GM10847 (cell line): ENCODE measurements around the gene CD3D.

Source experiments
- POLR2A ChIP-seq: IDR thresholded peaks from 2 replicates; pipeline ENCODE4 v1.6.1; 2011; ENCODE audit not compliant: insufficient read length; ENCODE audit errors: extremely low read depth

The CD3D gene

GRCh38 chr11:118313242-118313641, 29.3 kb downstream of the CD3D start:
- TF ChIP-seq POLR2A, result no peak

DNA sequence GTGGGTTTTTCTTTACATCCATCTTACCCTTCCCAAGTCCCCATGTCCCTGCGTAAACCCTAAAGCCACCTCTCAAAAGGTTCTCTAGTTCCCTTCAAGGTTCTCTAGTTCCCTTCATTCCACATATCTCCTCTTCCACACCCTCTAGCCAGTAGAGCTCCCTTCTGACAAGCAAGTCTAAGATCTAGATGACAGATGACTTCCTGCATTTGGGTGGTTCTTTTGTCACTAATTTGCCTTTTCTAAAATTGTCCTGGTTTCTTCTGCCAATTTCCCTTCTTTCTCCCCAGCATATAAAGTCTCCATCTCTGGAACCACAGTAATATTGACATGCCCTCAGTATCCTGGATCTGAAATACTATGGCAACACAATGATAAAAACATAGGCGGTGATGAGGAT, 30.2 kb downstream of the CD3D start:
- no peak for TF ChIP-seq POLR2A

GRCh38 chr11:118311518-118311917, 31.0 kb downstream of the CD3D start:
- no peak for TF ChIP-seq POLR2A

GRCh38 chr11:118310781-118311485, 31.6 kb downstream of the CD3D start:
- TF ChIP-seq POLR2A, result no peak

DNA sequence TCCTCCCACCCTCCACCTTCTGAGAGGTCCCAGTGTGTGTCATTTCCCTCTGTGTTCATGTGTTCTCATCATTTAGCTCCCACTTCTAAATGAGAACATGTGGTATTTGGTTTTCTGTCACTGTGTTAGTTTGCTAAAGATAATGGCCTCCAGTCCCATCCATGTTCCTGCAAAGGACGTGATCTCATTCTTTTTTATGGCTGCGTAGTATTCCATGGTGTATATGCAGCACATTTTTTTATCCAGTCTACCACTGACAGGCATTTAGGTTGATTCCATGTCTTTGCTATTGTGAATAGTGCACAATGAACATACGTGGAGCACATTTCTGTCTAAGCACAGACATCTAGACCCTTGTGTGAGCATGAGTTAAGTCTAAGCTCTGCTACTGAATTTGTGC, 32.2 kb downstream of the CD3D start:
- no peak for TF ChIP-seq POLR2A

- no peak for TF ChIP-seq POLR2A
Observed at GRCh38 chr11:118306556-118306955, 35.9 kb downstream of the CD3D start.

DNA sequence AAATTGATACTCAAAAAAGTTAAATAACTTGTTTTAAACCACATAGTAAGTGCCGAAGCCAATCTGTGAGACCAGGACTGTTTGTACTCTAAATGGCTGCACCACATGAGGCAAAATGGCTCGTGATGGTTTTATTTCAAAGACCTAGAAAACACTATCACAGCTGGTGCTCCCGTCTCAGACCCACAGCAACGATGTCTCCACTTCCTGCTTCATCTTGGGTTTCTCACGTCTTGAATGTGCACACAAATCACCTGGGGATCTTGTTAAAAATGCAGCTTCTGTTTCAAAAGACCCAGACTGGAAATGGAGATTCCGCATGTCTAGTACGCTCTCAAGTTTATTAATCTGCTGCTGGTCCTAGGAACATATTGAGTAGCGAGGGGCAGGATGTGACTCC, 36.8 kb downstream of the CD3D start:
- no peak for TF ChIP-seq POLR2A

- TF ChIP-seq POLR2A, result no peak
Observed at GRCh38 chr11:118304568-118305248, 37.8 kb downstream of the CD3D start, which contains the start of gene CD3E. Gene CD3E, plus strand, starts transcription at chr11:118304730. Its CDS starts 223 bp downstream, at chr11:118304953.

DNA sequence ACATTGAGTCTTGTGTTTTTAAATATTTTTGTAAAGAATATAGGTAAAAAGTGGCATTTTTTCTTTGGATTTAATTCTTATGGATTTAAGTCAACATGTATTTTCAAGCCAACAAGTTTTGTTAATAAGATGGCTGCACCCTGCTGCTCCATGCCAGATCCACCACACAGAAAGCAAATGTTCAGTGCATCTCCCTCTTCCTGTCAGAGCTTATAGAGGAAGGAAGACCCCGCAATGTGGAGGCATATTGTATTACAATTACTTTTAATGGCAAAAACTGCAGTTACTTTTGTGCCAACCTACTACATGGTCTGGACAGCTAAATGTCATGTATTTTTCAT, 38.3 kb downstream of the CD3D start:
- TF ChIP-seq POLR2A, result no peak

DNA sequence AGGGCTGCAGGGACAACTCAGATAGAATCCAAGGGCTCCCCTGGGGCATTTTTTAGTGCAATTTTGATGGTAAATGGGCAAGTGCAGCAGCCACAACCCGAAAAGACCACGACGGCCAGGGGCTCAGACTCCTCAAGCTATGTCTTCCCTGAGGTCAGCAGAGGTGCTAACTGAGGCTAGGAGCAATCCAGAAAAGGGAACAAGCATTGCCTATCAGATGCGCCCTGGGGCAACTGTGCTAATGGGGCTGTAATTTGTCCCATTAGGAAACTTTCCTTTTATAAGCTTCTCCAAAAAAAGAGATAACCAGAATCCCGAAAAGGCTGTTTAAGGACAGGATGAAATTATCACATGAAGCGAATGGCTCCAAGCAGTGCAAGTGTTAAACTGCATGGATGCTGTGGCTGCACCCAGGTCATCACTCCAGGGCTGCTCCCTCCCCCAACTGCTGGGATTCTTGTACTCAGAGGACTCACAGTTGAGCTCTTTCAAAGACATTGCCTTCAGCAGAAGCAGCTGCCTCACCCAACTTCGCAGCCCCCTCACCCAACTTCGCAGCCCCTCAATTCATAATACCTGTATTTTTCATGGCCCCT, 40.8 kb downstream of the CD3D start:
- no peak for TF ChIP-seq POLR2A

- no peak for TF ChIP-seq POLR2A
Observed at GRCh38 chr11:118295815-118296454, 46.6 kb downstream of the CD3D start.

- TF ChIP-seq POLR2A, result no peak
Observed at GRCh38 chr11:118295199-118295598, 47.3 kb downstream of the CD3D start.

DNA sequence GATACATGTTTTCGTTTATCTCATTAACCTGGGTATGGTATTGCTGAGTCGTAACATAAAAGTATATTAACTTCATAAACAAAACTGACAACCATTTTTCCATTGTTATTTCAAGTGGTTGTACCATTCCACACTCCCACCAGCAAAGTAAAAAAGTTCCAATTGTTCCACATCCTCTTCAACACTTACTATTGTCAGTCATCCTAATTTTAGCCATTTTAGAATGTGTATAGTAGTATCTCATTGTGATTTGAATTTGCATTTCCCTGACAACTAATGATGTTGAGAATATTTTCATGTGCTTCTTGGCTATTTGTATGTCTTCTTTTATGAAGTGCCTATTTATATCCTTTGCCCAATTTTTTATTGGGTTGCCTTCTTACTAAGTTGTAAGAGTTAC, 48.5 kb downstream of the CD3D start:
- no peak for TF ChIP-seq POLR2A

DNA sequence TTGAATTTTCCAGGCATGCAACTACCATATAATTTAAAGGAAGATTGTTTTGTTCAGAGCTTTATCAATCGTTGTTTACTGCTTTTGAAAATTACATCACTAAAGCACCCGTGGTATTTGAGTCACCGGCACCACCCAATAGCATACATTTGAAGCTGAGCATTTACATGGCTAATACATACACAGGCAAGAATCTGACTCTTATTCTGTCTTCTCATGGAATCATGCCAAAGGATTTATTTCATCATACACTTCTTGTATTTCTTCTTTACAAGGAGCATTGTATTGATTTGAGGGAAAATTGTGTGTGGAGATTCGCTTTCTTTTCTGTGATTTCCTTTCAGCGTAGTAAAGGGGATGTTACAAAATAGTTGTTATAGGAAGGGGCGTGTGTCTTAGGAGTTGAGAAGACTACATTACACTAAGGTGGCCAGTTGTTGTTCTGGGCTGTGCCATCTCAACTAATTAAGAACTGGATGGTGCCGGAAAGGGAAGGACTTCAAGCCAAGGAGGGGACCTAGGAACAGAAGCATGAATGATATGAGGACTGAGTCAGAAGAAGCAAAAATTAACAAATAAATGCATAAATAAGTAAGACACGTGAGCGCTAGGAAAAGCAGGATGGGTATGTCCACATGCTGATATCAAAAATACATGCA, 50.9 kb downstream of the CD3D start:
- no peak for TF ChIP-seq POLR2A

DNA sequence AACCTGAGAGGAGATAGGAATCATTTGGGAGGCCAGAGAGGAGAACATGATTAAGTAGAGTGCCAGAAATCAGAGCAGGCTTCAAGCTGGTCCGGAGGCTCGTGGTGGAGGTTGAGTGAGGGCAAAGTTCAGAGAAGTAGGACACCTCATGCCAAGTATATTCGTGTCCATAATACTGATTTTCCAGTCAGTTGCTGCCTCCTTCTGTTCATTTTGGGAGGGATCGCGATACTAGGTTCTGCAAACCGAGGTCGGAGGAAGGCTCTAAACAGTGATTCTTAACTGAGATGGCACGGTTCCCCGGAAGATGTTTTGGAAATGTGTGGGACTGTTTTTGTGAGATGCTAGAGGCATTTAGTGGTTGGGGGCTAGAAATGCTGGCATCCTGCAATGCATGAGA, 51.6 kb downstream of the CD3D start:
- TF ChIP-seq POLR2A, result no peak
